Measurements from ENCODE around the gene CLDN9. TPM values are rescaled to one million over a fixed set of nuclear protein-coding genes. Genes with fewer than 3 reads are reported as not detected.
A peak's percentile ranks its signal among the peaks of the same experiment; 100 is the strongest.

The CLDN9 gene
- total and polyA plus RNA-seq, 9 of the 15 experiments (the other 6 are each of a cell fraction or from before 2014, with no cell fraction given), result 0.12 to 0.44 (median 0.22) TPM; not detected in 4

DNA sequence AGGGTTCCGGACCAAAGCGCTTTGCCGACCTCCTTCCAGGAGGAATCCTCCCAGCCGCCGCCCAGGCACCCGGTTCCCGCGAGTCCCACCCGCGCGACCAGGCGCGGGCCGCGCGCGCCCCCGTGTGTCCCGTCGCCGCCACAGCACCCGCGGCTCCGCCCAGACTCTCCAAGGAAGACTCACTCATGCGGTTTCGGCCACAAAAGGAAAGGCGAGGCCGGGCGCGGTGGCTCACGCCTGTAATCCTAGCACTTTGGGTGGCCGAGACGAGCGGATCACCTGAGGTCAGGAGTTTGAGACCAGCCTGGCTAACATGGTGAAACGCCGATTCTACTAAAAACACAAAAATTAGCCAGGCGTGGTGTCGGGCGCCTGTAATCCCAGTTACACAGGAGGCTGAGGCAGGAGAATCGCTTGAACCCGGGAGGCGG lies 29.0 kb upstream of the CLDN9 start (continued):
- TF ChIP-seq RBM34 (IDR thresholded peaks at IDR 0.05; ENCODE audit: borderline replicate concordance, insufficient read depth, low read length), result no peak
- TF ChIP-seq EZH2 (IDR thresholded peaks at IDR 0.05; ENCODE audit: borderline replicate concordance, low read depth, low read length), result no peak
- 0 out of 2 replicates have a peak, but pooled peaks have one; percentile 33 for TF ChIP-seq GABPB1 (CRISPR knock-in tag; IDR thresholded peaks at IDR 0.05)
- TF ChIP-seq DACH1 (IDR thresholded peaks at IDR 0.05; ENCODE audit: partially characterized antibody), result no peak
- no peak for TF ChIP-seq NR3C1 (CRISPR knock-in tag; IDR thresholded peaks at IDR 0.05)
- no peak for TF ChIP-seq ZNF311 (CRISPR knock-in tag; IDR thresholded peaks at IDR 0.05)
- no peak for TF ChIP-seq HIVEP1 (CRISPR knock-in tag; IDR thresholded peaks at IDR 0.05)
- no peak for TF ChIP-seq ZNF76 (CRISPR knock-in tag; IDR thresholded peaks at IDR 0.05; ENCODE audit: borderline replicate concordance)
- TF ChIP-seq, protein P1, sequence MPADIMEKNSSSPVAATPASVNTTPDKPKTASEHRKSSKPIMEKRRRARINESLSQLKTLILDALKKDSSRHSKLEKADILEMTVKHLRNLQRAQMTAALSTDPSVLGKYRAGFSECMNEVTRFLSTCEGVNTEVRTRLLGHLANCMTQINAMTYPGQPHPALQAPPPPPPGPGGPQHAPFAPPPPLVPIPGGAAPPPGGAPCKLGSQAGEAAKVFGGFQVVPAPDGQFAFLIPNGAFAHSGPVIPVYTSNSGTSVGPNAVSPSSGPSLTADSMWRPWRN (IDR thresholded peaks at IDR 0.05; ENCODE audit: low read depth), result no peak
- no peak; the same call in 1 of the 2 replicates for TF ChIP-seq EP400 (IDR thresholded peaks at IDR 0.05)
- TF ChIP-seq FOXK1 (CRISPR knock-in tag; IDR thresholded peaks at IDR 0.05; ENCODE audit: borderline replicate concordance), result no peak
- TF ChIP-seq ADNP (tag; IDR thresholded peaks at IDR 0.05), result no peak
- TF ChIP-seq FIP1L1 (IDR thresholded peaks at IDR 0.05; ENCODE audit: low read depth, low read length, poor library complexity, severe bottlenecking), result peak; percentile 89
- peak in 1 of 2 experiments; percentile 47; a peak in 2 of 4 replicates for TF ChIP-seq MAZ (CRISPR knock-in tag; conservative IDR thresholded peaks at IDR 0.05 in 1 of 2, IDR thresholded peaks at IDR 0.05 in 1 of 2)
- TF ChIP-seq ZNF431 (CRISPR knock-in tag; IDR thresholded peaks at IDR 0.05), result no peak
- TF ChIP-seq ZNF184 (CRISPR knock-in tag; IDR thresholded peaks at IDR 0.05), result no peak
- TF ChIP-seq, protein P2, sequence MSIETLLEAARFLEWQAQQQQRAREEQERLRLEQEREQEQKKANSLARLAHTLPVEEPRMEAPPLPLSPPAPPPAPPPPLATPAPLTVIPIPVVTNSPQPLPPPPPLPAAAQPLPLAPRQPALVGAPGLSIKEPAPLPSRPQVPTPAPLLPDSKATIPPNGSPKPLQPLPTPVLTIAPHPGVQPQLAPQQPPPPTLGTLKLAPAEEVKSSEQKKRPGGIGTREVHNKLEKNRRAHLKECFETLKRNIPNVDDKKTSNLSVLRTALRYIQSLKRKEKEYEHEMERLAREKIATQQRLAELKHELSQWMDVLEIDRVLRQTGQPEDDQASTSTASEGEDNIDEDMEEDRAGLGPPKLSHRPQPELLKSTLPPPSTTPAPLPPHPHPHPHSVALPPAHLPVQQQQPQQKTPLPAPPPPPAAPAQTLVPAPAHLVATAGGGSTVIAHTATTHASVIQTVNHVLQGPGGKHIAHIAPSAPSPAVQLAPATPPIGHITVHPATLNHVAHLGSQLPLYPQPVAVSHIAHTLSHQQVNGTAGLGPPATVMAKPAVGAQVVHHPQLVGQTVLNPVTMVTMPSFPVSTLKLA (conservative IDR thresholded peaks at IDR 0.05), result peak in 1 of 2 experiments; percentile 46; a peak in 1 of 4 replicates
- no peak for TF ChIP-seq SMAD2 (IDR thresholded peaks at IDR 0.05; ENCODE audit: low read depth, low read length)
- TF ChIP-seq, protein P3, sequence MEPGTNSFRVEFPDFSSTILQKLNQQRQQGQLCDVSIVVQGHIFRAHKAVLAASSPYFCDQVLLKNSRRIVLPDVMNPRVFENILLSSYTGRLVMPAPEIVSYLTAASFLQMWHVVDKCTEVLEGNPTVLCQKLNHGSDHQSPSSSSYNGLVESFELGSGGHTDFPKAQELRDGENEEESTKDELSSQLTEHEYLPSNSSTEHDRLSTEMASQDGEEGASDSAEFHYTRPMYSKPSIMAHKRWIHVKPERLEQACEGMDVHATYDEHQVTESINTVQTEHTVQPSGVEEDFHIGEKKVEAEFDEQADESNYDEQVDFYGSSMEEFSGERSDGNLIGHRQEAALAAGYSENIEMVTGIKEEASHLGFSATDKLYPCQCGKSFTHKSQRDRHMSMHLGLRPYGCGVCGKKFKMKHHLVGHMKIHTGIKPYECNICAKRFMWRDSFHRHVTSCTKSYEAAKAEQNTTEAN (CRISPR knock-in tag; IDR thresholded peaks at IDR 0.05), result no peak
- no peak for TF ChIP-seq SNIP1 (IDR thresholded peaks at IDR 0.05; ENCODE audit: low read depth)
- 0 out of 2 replicates have a peak, but pooled peaks have one; percentile 41 for TF ChIP-seq RNF2 (IDR thresholded peaks at IDR 0.05)
- peak; percentile 73 for TF ChIP-seq MYC (IDR thresholded peaks at IDR 0.05; ENCODE audit: low read depth, low read length)
- no peak for TF ChIP-seq MYC (CRISPR knock-in tag; IDR thresholded peaks at IDR 0.05; ENCODE audit: borderline replicate concordance, low read depth)
- no peak for TF ChIP-seq ARHGAP35 (IDR thresholded peaks at IDR 0.05; ENCODE audit: partially characterized antibody)
- TF ChIP-seq KDM4B (IDR thresholded peaks at IDR 0.05; ENCODE audit: borderline replicate concordance in 2 of 2, low read depth in 1 of 2), result no peak
- TF ChIP-seq CHD2 (IDR thresholded peaks at IDR 0.05; ENCODE audit: low read depth, low read length), result peak; percentile 92
- TF ChIP-seq BACH1 (tag; IDR thresholded peaks at IDR 0.05), result no peak
- no peak for TF ChIP-seq NELFE (IDR thresholded peaks at IDR 0.05; ENCODE audit: insufficient read depth, insufficient read length)
- peak; percentile 6; the same call in 1 of the 2 replicates for TF ChIP-seq ZNF316 (IDR thresholded peaks at IDR 0.05)
- no peak for TF ChIP-seq PHB (CRISPR knock-in tag; IDR thresholded peaks at IDR 0.05)
